ENCODE measurements around the gene MRTFB. TPM values are rescaled to one million over a fixed set of nuclear protein-coding genes. Genes with fewer than 3 reads are reported as not detected.

MRTFB gene
- total and polyA plus RNA-seq, 4 experiments from 2014 or later: 6.1 to 26.7 (median 15.6) TPM

DNA sequence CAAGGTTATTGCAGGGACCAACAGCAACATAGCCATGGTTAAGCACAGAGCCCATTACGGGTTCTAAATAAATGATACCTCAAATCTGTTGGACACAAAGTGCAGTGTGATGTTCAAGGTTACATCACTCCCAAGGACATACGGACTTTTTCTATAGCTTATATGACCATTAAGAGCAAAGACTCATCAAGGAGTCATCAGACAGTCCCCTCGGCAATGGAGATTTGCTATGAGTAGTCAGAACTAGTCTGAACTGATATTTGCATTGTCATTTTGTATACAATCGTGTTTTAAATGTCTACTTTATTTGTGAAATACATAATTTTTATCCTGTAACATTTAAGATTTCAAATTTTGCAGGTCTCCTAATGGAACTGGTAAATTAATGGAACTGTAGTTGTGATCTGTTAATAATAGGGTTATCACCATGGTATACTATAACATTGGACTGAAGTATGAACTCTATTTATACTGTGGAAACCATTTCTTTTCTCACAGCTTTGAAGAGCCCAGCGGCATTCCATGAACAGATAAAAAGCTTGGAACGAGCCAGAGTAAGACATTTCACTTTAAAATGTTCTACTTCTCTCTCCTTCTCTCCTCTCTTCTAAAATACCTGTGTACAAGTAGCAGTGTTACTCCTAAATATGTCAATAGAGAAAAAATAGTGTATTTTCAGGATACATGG is 140.9 kb downstream of the MRTFB start:
- no peak overlapping the region for H3K27ac Mint-ChIP-seq
- no peaks in the 10 kb centered on the region for H3K4me1 Mint-ChIP-seq
- ChIA-PET POLR2A (ENCODE audit: partially characterized antibody) (no interaction called here), CTCF (ENCODE audit: partially characterized antibody) (no interaction called here)
- intact Hi-C loops (cut with micrococcal nuclease): no loop called here
- H3K36me3 Mint-ChIP-seq: peaks cover 26 to 32% of the 10 kb centered on the region in 2 donors
- H3K27ac ChIP-seq (ENCODE audit: low read depth, low read length): no peak overlapping the region
- no peaks in the 10 kb centered on the region for H3K36me3 ChIP-seq (ENCODE audit: insufficient read depth, low read length)
- H3K27me3 ChIP-seq (ENCODE audit: insufficient read depth, low read length): no peaks in the 10 kb centered on the region
- no peak for DNase-seq
- H3K4me1 ChIP-seq (ENCODE audit: insufficient read depth, low read length): no peaks in the 10 kb centered on the region
- no peaks in the 10 kb centered on the region for H3K27me3 Mint-ChIP-seq
- no peaks in the 10 kb centered on the region for H3K9me3 ChIP-seq (ENCODE audit: control insufficient read depth in 1 of 2, low read length in 2 of 2)
- no peak overlapping the region for H3K4me3 Mint-ChIP-seq
- H3K9me3 Mint-ChIP-seq: no peaks in the 10 kb centered on the region
- no peak overlapping the region for H3K4me3 ChIP-seq (ENCODE audit: low read length in 2 of 2)

DNA sequence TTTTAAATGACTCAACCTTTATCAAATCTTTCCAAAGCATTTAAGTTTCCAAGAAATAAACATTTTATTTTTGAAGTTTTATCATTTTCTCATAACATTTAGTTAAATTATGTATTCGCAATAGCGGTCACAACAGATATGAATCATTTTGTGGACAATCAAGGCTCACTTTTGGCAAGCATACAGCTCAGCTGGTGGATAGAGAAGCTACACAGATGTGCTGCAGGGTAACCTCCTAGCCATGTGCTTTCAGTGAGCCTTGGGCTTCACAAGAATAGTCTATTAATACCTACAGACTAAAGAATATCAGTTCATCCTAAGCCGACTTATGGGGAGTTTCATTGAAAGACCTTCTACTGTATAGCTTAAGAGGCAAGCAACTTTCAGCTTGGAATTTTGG is 144.8 kb downstream of the MRTFB start:
- Histone ChIP-seq H3K27me3 (ENCODE audit: insufficient read depth, low read length) (no peaks in the 10 kb centered on the region), H3K4me3 (ENCODE audit: low read length in 2 of 2) (no peak overlapping the region), H3K4me1 (ENCODE audit: insufficient read depth, low read length) (no peaks in the 10 kb centered on the region), H3K9me3 (ENCODE audit: control insufficient read depth in 1 of 2, low read length in 2 of 2) (no peaks in the 10 kb centered on the region), H3K27ac (ENCODE audit: low read depth, low read length) (no peak overlapping the region), H3K36me3 (ENCODE audit: insufficient read depth, low read length) (no peaks in the 10 kb centered on the region)
- Mint-ChIP-seq H3K27me3 (no peaks in the 10 kb centered on the region), H3K36me3 (peaks cover 56 to 58% of the 10 kb centered on the region in 2 donors), H3K9me3 (no peaks in the 10 kb centered on the region), H3K4me1 (no peaks in the 10 kb centered on the region), H3K27ac (no peak overlapping the region), H3K4me3 (no peak overlapping the region)
- intact Hi-C loops (cut with micrococcal nuclease): no loop called here
- DNase-seq: no peak
- POLR2A ChIA-PET (ENCODE audit: partially characterized antibody): no interaction called here
- CTCF ChIA-PET (ENCODE audit: partially characterized antibody): no interaction called here

DNA sequence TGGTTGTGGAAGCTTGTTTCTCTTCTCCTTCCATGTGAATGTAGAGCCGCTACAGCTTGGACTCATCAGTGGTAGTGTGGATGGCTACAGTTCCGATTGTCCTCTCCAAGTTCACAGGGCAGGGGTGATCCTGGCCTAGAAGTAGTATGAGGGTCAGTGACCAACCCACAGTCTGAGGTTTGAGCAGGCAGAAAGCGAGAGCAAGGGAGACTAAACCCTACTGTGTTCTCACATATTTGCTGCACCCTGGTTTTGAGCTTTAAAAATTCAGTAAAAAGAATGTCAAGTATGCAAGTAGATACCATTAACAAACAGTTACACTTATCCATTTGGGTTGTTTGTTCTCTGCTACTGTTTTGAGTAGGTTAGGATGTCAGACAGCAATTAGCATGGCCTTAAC is 148.9 kb downstream of the MRTFB start:
- peaks cover 0 to 5% (median 0%) of the 10 kb centered on the region in 8 donors for H3K9me3 Mint-ChIP-seq
- H3K9me3 ChIP-seq (ENCODE audit: control insufficient read depth in 1 of 2, low read length in 2 of 2): no peaks in the 10 kb centered on the region
- ChIA-PET CTCF (ENCODE audit: partially characterized antibody) (interaction anchor here (1.3 kb wide), 1 partner anchor 9 kb away, joined by 3 read pairs; no protein-coding TSS in a partner anchor), POLR2A (ENCODE audit: partially characterized antibody) (no interaction called here)
- intact Hi-C loops (cut with micrococcal nuclease): no loop called here
- no peaks in the 10 kb centered on the region for H3K27me3 Mint-ChIP-seq
- DNase-seq: no peak
- no peaks in the 10 kb centered on the region for H3K4me1 Mint-ChIP-seq
- no peak overlapping the region for H3K27ac ChIP-seq (ENCODE audit: low read depth, low read length)
- H3K4me1 ChIP-seq (ENCODE audit: insufficient read depth, low read length): no peaks in the 10 kb centered on the region
- no peaks in the 10 kb centered on the region for H3K36me3 ChIP-seq (ENCODE audit: insufficient read depth, low read length)
- no peaks in the 10 kb centered on the region for H3K27me3 ChIP-seq (ENCODE audit: insufficient read depth, low read length)
- H3K4me3 Mint-ChIP-seq: no peak overlapping the region
- no peak overlapping the region for H3K27ac Mint-ChIP-seq
- peaks cover 74 to 77% of the 10 kb centered on the region in 2 donors for H3K36me3 Mint-ChIP-seq
- no peak overlapping the region for H3K4me3 ChIP-seq (ENCODE audit: low read length in 2 of 2)

DNA sequence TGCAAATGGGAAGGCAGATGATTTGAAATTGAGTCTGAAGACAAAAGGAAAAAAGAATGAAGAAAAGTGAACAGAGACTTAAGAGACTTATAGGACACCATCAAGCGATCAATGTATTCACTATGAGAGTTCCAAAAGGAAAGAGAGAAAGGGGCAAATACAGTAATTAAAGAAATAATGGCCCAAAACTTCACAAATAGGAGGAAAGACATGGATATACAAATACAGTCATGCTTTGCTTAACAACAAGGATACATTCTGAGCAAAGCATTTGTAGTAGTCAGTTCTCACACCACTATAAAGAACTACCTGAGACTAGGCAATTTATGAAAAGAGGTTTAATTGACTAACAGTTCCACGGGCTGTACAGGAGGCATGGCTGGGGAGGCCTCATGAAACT is 152.5 kb downstream of the MRTFB start:
- no peaks in the 10 kb centered on the region for H3K9me3 ChIP-seq (ENCODE audit: control insufficient read depth in 1 of 2, low read length in 2 of 2)
- H3K4me1 ChIP-seq (ENCODE audit: insufficient read depth, low read length): no peaks in the 10 kb centered on the region
- no peaks in the 10 kb centered on the region for H3K36me3 ChIP-seq (ENCODE audit: insufficient read depth, low read length)
- DNase-seq: no peak
- POLR2A ChIA-PET (ENCODE audit: partially characterized antibody): no interaction called here
- no peak overlapping the region for H3K27ac ChIP-seq (ENCODE audit: low read depth, low read length)
- Mint-ChIP-seq H3K4me1 (no peaks in the 10 kb centered on the region), H3K36me3 (peaks cover 48 to 68% of the 10 kb centered on the region in 2 donors), H3K27ac (no peak overlapping the region), H3K4me3 (no peak overlapping the region), H3K27me3 (no peaks in the 10 kb centered on the region), H3K9me3 (peaks cover 0 to 5% (median 0%) of the 10 kb centered on the region in 8 donors)
- CTCF ChIA-PET (ENCODE audit: partially characterized antibody): no interaction called here
- no peaks in the 10 kb centered on the region for H3K27me3 ChIP-seq (ENCODE audit: insufficient read depth, low read length)
- H3K4me3 ChIP-seq (ENCODE audit: low read length in 2 of 2): no peak overlapping the region
- intact Hi-C loops (cut with micrococcal nuclease): no loop called here

DNA sequence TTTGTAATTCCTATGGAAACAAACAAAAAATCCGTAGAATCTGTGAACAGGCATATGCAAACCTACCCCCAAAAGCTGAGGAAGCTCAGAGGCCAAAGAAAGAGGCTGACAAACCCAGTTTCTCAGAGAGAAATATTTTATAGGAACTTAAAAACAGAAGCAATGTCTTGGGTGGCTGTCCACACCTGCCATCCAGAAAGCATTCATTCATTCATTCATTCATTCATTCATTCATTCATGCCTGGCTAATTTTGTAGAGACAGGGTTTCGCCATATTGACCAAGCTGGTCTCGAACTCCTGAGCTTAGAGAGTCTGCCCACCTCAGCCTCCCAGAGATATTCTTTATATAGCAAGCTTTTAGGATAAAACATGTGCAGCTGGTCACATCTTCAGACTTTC is 154.3 kb downstream of the MRTFB start:
- Mint-ChIP-seq H3K36me3 (peaks cover 38 to 60% of the 10 kb centered on the region in 2 donors), H3K9me3 (peaks cover 0 to 5% (median 0%) of the 10 kb centered on the region in 8 donors), H3K4me1 (no peaks in the 10 kb centered on the region), H3K4me3 (no peak overlapping the region), H3K27ac (no peak overlapping the region), H3K27me3 (no peaks in the 10 kb centered on the region)
- intact Hi-C loops (cut with micrococcal nuclease): no loop called here
- DNase-seq: no peak
- no peaks in the 10 kb centered on the region for H3K4me1 ChIP-seq (ENCODE audit: insufficient read depth, low read length)
- H3K27ac ChIP-seq (ENCODE audit: low read depth, low read length): no peak overlapping the region
- CTCF ChIA-PET (ENCODE audit: partially characterized antibody): no interaction called here
- H3K9me3 ChIP-seq (ENCODE audit: control insufficient read depth in 1 of 2, low read length in 2 of 2): no peaks in the 10 kb centered on the region
- H3K36me3 ChIP-seq (ENCODE audit: insufficient read depth, low read length): no peaks in the 10 kb centered on the region
- POLR2A ChIA-PET (ENCODE audit: partially characterized antibody): no interaction called here
- H3K27me3 ChIP-seq (ENCODE audit: insufficient read depth, low read length): no peaks in the 10 kb centered on the region
- no peak overlapping the region for H3K4me3 ChIP-seq (ENCODE audit: low read length in 2 of 2)

DNA sequence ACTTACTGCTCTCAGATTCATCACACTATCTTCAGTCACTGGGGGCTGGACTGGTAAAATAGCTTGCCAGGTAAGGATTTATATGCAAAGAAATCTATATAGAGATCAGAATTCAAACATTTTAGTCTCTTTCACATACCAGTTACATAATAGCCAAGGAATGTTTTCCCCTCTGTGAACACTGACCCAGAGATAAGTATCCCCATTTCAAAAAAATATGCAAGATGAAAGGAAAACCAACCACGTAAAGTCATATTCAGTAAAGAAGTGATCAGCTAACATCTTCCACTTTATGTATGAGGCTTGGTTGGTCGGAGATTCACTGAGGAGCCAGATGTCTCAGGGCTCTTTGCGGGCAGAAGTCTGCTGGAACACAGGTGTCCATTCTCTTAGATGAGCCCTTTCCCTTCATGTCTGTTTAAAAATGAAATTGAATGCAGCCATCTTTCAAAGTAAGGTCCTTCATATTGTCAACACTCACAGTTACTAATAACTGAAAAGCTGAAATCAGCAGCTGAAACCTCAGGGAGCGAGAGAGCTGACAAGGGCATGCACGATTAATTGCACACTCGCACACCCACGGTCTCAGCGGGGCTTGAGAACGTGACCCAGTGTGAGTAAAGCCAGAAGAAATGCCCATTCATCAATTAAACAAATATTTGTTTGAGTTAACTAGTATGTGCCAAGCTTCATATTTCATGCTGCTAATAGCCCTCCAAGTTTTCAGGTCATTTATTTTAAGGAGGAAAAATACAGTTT is 161.2 kb downstream of the MRTFB start:
- POLR2A ChIA-PET (ENCODE audit: partially characterized antibody): no interaction called here
- CTCF ChIA-PET (ENCODE audit: partially characterized antibody): interaction anchor here (1.8 kb wide), 1 partner anchor 18 kb away, joined by 5 read pairs; no protein-coding TSS in a partner anchor
- Mint-ChIP-seq H3K36me3 (peaks cover 18% of the 10 kb centered on the region in 2 donors), H3K27me3 (no peaks in the 10 kb centered on the region), H3K27ac (no peak overlapping the region), H3K4me3 (no peak overlapping the region), H3K4me1 (no peaks in the 10 kb centered on the region), H3K9me3 (no peaks in the 10 kb centered on the region)
- Histone ChIP-seq H3K4me1 (ENCODE audit: insufficient read depth, low read length) (no peaks in the 10 kb centered on the region), H3K27me3 (ENCODE audit: insufficient read depth, low read length) (no peaks in the 10 kb centered on the region), H3K36me3 (ENCODE audit: insufficient read depth, low read length) (peaks cover 6% of the 10 kb centered on the region), H3K27ac (ENCODE audit: low read depth, low read length) (no peak overlapping the region), H3K9me3 (ENCODE audit: control insufficient read depth in 1 of 2, low read length in 2 of 2) (no peaks in the 10 kb centered on the region), H3K4me3 (ENCODE audit: low read length in 2 of 2) (no peak overlapping the region)
- no peak for DNase-seq
- intact Hi-C loops (cut with micrococcal nuclease): no loop called here

DNA sequence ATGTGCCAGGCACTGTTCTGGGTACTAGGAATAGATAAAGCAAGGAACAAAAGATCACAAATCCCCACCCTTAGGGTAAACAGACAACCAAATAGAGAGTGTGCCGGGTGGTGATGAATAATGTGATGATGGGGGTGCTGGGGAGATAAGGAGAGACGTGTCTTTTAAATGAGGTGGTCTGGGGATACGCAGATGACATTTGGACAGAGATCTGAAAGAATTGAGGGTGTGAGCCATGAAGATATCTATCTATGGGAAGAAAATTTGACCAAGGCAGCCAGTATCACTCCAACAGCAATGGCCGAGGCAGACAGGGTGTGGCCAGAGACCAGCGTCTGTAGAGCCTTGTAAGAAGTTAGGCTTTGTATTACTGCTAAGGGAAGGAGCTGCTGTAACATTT is 165.3 kb downstream of the MRTFB start:
- no peaks in the 10 kb centered on the region for H3K9me3 ChIP-seq (ENCODE audit: control insufficient read depth in 1 of 2, low read length in 2 of 2)
- Mint-ChIP-seq H3K27ac (no peak overlapping the region), H3K9me3 (no peaks in the 10 kb centered on the region), H3K36me3 (peaks cover 23 to 28% of the 10 kb centered on the region in 2 donors), H3K4me1 (no peaks in the 10 kb centered on the region), H3K4me3 (no peak overlapping the region), H3K27me3 (no peaks in the 10 kb centered on the region)
- ChIA-PET POLR2A (ENCODE audit: partially characterized antibody) (no interaction called here), CTCF (ENCODE audit: partially characterized antibody) (interaction anchor here (1.2 kb wide), 1 partner anchor 15 kb away, joined by 3 read pairs; no protein-coding TSS in a partner anchor)
- H3K4me1 ChIP-seq (ENCODE audit: insufficient read depth, low read length): no peaks in the 10 kb centered on the region
- no peak overlapping the region for H3K27ac ChIP-seq (ENCODE audit: low read depth, low read length)
- DNase-seq: no peak
- intact Hi-C loops (cut with micrococcal nuclease): no loop called here
- H3K4me3 ChIP-seq (ENCODE audit: low read length in 2 of 2): no peak overlapping the region
- peaks cover 6% of the 10 kb centered on the region for H3K36me3 ChIP-seq (ENCODE audit: insufficient read depth, low read length)
- H3K27me3 ChIP-seq (ENCODE audit: insufficient read depth, low read length): no peaks in the 10 kb centered on the region

Measured in CD4-positive, alpha-beta memory T cell (primary cell).